Upper lobe of left lung (tissue), 4 donors: ENCODE results near the gene EGFLAM.

Experiments
- EP300 ChIP-seq, 4 donors: sonication (generic); formaldehyde crosslinking; IDR thresholded peaks; one replicate each; pipeline ENCODE4 v1.5.1; 2017; ENCODE audit warnings: antibody characterized with exemption in 4 of 4, control low read depth in 2 of 4
- POLR2A ChIP-seq, 4 donors: fragments of 450-650 bp; IDR thresholded peaks; one replicate each; pipeline ENCODE4 v1.5.1; 2016 to 2017; ENCODE audit warnings: antibody characterized with exemption in 4 of 4, mild to moderate bottlenecking in 2 of 4
- POLR2AphosphoS5 ChIP-seq, 2 donors: sonication (generic); formaldehyde crosslinking; IDR thresholded peaks; one replicate each; pipeline ENCODE4 v1.5.1; 2017; ENCODE audit warnings: antibody characterized with exemption in 2 of 2
- TF ChIP-seq, protein P1 (sequence below), 6 experiments: fragments of 450-650 bp in 4 of 6; fragments of 200-600 bp in 2 of 6; sonication (generic) in 2 of 6; IDR thresholded peaks; one replicate each; pipeline ENCODE4 v1.5.1; 2016 to 2019; ENCODE audit warnings: antibody characterized with exemption in 6 of 6

DNA sequence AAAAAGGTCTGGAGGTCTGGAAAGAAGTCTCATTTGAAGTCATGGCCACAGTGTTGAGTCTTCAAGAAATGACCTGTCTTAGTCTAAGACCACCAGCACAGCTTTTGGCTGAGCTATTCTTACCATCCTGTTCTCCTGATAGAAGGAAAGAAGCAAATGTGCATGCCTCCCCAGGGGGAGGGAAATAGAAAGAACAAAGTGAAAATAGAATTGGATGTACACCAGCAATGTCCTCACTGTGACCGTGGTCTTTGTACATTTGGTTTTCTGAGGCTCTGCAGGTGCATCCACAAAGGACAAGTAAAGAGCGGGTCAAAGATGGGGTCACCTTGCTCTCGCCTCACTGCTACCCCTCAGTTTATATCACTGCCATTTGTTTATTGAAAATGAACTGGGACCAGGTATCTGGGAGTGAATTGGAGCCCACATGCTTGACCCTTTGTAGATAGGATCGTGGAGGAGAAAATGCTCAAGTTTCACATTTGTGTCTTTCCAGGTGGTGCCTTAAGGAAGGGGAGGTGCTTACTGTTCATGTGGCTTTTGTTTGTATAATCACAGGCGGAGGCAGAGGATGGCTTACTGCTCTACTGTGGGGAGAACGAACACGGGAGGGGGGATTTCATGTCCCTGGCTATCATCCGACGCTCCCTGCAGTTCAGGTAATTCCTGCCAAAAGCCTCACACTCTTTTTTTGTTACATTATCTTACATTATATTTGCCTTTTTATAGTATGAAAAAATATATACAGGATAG is 150.3 kb downstream of the EGFLAM start:
- TF ChIP-seq POLR2A (IDR thresholded peaks at IDR 0.05): no peak
- TF ChIP-seq POLR2AphosphoS5 (IDR thresholded peaks at IDR 0.05): no peak
- TF ChIP-seq, protein P1, sequence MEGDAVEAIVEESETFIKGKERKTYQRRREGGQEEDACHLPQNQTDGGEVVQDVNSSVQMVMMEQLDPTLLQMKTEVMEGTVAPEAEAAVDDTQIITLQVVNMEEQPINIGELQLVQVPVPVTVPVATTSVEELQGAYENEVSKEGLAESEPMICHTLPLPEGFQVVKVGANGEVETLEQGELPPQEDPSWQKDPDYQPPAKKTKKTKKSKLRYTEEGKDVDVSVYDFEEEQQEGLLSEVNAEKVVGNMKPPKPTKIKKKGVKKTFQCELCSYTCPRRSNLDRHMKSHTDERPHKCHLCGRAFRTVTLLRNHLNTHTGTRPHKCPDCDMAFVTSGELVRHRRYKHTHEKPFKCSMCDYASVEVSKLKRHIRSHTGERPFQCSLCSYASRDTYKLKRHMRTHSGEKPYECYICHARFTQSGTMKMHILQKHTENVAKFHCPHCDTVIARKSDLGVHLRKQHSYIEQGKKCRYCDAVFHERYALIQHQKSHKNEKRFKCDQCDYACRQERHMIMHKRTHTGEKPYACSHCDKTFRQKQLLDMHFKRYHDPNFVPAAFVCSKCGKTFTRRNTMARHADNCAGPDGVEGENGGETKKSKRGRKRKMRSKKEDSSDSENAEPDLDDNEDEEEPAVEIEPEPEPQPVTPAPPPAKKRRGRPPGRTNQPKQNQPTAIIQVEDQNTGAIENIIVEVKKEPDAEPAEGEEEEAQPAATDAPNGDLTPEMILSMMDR (IDR thresholded peaks at IDR 0.05): no peak
- TF ChIP-seq EP300 (IDR thresholded peaks at IDR 0.05): no peak
